Smooth muscle cell (in vitro differentiated cells): ENCODE data around the gene GALR2. TPM values are rescaled to one million over a fixed set of nuclear protein-coding genes. Genes with fewer than 3 reads are reported as not detected.
"Not testable (repeated sequence)": the region's sequence is repeated elsewhere in the genome, so short reads cannot be mapped to it uniquely, and the experiment has no call there.

Experiments
- DNase-seq: peaks from one replicate; lab custom pipeline; 2025; ENCODE audit not compliant: unreplicated experiment; lab: John Stamatoyannopoulos, UW
- H2AFZ ChIP-seq: fragments of 200-600 bp; sonication (generic); 2 replicates; pipeline ENCODE4 v1.6.0; 2016; ENCODE audit warnings: antibody characterized with exemption, low read depth, mild to moderate bottlenecking
- H3F3A ChIP-seq: fragments of 200-600 bp; sonication (generic); 2 replicates; pipeline ENCODE4 v1.6.0; 2017; ENCODE audit warnings: antibody characterized with exemption, low read depth
- H3K27ac ChIP-seq: fragments of 200-600 bp; sonication (generic); 2 replicates; pipeline ENCODE4 v1.5.1; 2016; ENCODE audit warnings: low read depth, mild to moderate bottlenecking
- H3K27me3 ChIP-seq: fragments of 200-600 bp; sonication (generic); 2 replicates; pipeline ENCODE4 v1.6.1; 2016; ENCODE audit warnings: low read depth, mild to moderate bottlenecking
- H3K36me3 ChIP-seq: fragments of 200-600 bp; sonication (generic); 2 replicates; pipeline ENCODE4 v1.5.1; 2016; ENCODE audit warnings: low read depth
- H3K4me1 ChIP-seq: fragments of 200-600 bp; sonication (generic); 2 replicates; pipeline ENCODE4 v1.5.1; 2016; ENCODE audit warnings: low read depth
- H3K4me2 ChIP-seq: fragments of 200-600 bp; sonication (generic); 2 replicates; pipeline ENCODE4 v1.6.0; 2016; ENCODE audit warnings: mild to moderate bottlenecking
- H3K4me3 ChIP-seq: fragments of 200-600 bp; sonication (generic); 2 replicates; pipeline ENCODE4 v1.5.1; 2016; ENCODE audit warnings: mild to moderate bottlenecking
- H3K79me2 ChIP-seq: fragments of 200-600 bp; sonication (generic); 2 replicates; pipeline ENCODE4 v1.6.0; 2016; ENCODE audit warnings: low read depth, mild to moderate bottlenecking
- H3K9ac ChIP-seq: fragments of 200-600 bp; sonication (generic); 2 replicates; pipeline ENCODE4 v1.6.0; 2016; ENCODE audit warnings: low read depth
- H3K9me3 ChIP-seq: fragments of 200-600 bp; sonication (generic); replicated peaks from 2 replicates; pipeline ENCODE4 v1.5.1; 2016; ENCODE audit warnings: low read depth
- H4K20me1 ChIP-seq: fragments of 200-600 bp; sonication (generic); 2 replicates; pipeline ENCODE4 v1.6.0; 2016; ENCODE audit warnings: low read depth
- WGBS: methylation state at CpG from one replicate; pipeline ENCODE4 v1.1.7; 2016; ENCODE audit warnings: low lambda C conversion rate; 5-methylcytosine and 5-hydroxymethylcytosine counted together
- polyA plus RNA-seq: library from polyadenylated mRNA; unstranded; fragments of >200 nt; fragmentation: Nextera tagmentation; extraction: Ambion mirVana; gene quantifications from 2 replicates; pipeline ENCODE4 v1.2.1, GENCODE V29; 2016
- total RNA-seq: library from RNA; depleted of rRNA; stranded (reverse); fragments of >200 nt; gene quantifications from 2 replicates; pipeline ENCODE4 v1.2.3, GENCODE V29; 2014
- TF ChIP-seq, protein P1 (sequence below): fragments of 200-600 bp; sonication (generic); IDR thresholded peaks from 2 replicates; pipeline ENCODE4 v1.5.1; 2017; ENCODE audit warnings: borderline replicate concordance, mild to moderate bottlenecking, antibody characterized with exemption; ENCODE audit not compliant: insufficient read depth, poor library complexity, severe bottlenecking

Gene GALR2
- total and polyA plus RNA-seq, 2 experiments from 2014 or later = not detected

- DNase-seq = no peak
- WGBS = 80% methylated on average over 3 of the region's 3 CpGs
- Histone ChIP-seq H3K4me3 (no peak overlapping the region), H3K9me3 (no peaks in the 10 kb centered on the region), H3K27ac (no peak overlapping the region), H3K4me2 (no peak overlapping the region), H4K20me1 (peaks cover 40% of the 10 kb centered on the region), H3K27me3 (no peaks in the 10 kb centered on the region), H3F3A (peaks cover 30% of the 10 kb centered on the region), H3K9ac (no peak overlapping the region), H3K79me2 (peaks cover 8% of the 10 kb centered on the region), H2AFZ (no peak overlapping the region), H3K36me3 (peaks cover 19% of the 10 kb centered on the region), H3K4me1 (peaks cover 4% of the 10 kb centered on the region)
- TF ChIP-seq, protein P1, sequence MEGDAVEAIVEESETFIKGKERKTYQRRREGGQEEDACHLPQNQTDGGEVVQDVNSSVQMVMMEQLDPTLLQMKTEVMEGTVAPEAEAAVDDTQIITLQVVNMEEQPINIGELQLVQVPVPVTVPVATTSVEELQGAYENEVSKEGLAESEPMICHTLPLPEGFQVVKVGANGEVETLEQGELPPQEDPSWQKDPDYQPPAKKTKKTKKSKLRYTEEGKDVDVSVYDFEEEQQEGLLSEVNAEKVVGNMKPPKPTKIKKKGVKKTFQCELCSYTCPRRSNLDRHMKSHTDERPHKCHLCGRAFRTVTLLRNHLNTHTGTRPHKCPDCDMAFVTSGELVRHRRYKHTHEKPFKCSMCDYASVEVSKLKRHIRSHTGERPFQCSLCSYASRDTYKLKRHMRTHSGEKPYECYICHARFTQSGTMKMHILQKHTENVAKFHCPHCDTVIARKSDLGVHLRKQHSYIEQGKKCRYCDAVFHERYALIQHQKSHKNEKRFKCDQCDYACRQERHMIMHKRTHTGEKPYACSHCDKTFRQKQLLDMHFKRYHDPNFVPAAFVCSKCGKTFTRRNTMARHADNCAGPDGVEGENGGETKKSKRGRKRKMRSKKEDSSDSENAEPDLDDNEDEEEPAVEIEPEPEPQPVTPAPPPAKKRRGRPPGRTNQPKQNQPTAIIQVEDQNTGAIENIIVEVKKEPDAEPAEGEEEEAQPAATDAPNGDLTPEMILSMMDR = peak; percentile 11
These were observed 17.7 kb upstream of the GALR2 start for GRCh38 chr17:76056882-76057281.

- not testable (repeated sequence) for DNase-seq, H3K79me2 ChIP-seq, H3K9ac ChIP-seq, H3K27me3 ChIP-seq, H3K27ac ChIP-seq, H3K4me3 ChIP-seq, H3K4me2 ChIP-seq, H3K4me1 ChIP-seq, H3K9me3 ChIP-seq, H2AFZ ChIP-seq
- Histone ChIP-seq H3K36me3 (peaks cover 20% of the 10 kb centered on the region), H3F3A (peaks cover 30% of the 10 kb centered on the region), H4K20me1 (peaks cover 36% of the 10 kb centered on the region)
- 84% methylated on average over 6 of the region's 6 CpGs for WGBS
These were observed 16.3 kb upstream of the GALR2 start for GRCh38 chr17:76058264-76058663.

DNA sequence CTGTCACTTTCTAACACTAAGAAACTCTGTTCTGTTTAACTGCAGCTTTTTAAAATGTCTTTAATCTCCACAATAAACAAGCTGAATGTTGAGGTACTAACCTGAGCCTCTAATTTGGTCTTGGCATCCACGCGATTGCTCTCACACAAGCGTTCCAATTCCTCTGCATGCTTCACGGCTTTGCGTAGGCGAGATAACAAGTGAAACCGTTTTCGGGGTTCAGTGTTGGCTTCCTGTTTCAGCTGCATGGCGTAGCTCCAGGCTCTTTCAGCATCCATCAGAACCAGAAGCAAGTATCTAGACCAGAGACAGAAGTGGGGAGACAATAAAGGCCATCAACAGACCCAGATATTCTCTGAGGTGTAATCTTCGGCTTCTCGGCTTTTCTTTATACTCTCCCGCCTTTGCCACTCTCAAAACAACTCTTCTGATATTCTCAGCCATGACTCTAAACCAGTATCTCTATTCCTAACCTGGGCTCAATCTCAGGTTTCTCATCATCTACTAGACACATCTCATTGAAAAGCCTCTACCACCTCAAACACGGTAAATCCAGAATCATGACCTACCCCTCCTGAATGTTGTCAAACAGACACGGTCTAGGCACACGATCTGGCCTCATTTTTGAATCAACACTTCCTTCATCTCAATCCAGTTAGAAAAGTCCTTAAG, 10.6 kb upstream of the GALR2 start:
- Histone ChIP-seq H4K20me1 (peaks cover 56% of the 10 kb centered on the region), H3K36me3 (peaks cover 24% of the 10 kb centered on the region), H3K79me2 (peaks cover 12% of the 10 kb centered on the region)

GRCh38 chr17:76065775-76066174, 8.8 kb upstream of the GALR2 start:
- peaks cover 29% of the 10 kb centered on the region for H3K79me2 ChIP-seq
- peaks cover 73% of the 10 kb centered on the region for H4K20me1 ChIP-seq
- no peaks in the 10 kb centered on the region for H3F3A ChIP-seq
- no peak overlapping the region for H3K4me3 ChIP-seq
- no peak overlapping the region for H3K4me2 ChIP-seq
- no peak overlapping the region for H2AFZ ChIP-seq
- H3K27me3 ChIP-seq = no peaks in the 10 kb centered on the region
- 100% methylated on average over 4 of the region's 4 CpGs for WGBS
- H3K9me3 ChIP-seq = no peaks in the 10 kb centered on the region
- no peak overlapping the region for H3K9ac ChIP-seq
- H3K36me3 ChIP-seq = peaks cover 17% of the 10 kb centered on the region
- TF ChIP-seq, protein P1 = no peak
- peaks cover 6% of the 10 kb centered on the region for H3K4me1 ChIP-seq
- DNase-seq = no peak
- H3K27ac ChIP-seq = no peak overlapping the region

More for the DNA sequence above, 10.6 kb upstream of the GALR2 start:
- TF ChIP-seq, protein P1 = no peak
- no peak for DNase-seq
- H3K27me3 ChIP-seq = no peaks in the 10 kb centered on the region
- no peak overlapping the region for H2AFZ ChIP-seq
- H3K27ac ChIP-seq = no peak overlapping the region
- no peaks in the 10 kb centered on the region for H3K9me3 ChIP-seq
- no peaks in the 10 kb centered on the region for H3K4me1 ChIP-seq
- H3F3A ChIP-seq = peaks cover under 1% of the 10 kb centered on the region
- H3K4me3 ChIP-seq = no peak overlapping the region
- H3K9ac ChIP-seq = no peak overlapping the region
- 99% methylated on average over 15 of the region's 15 CpGs for WGBS
- no peak overlapping the region for H3K4me2 ChIP-seq
